ENCODE measurements around the gene MIP.
"Not testable (repeated sequence)": the region's sequence is repeated elsewhere in the genome, so short reads cannot be mapped to it uniquely, and the experiment has no call there.

The MIP gene

GRCh38 chr12:56462565-56462964 is 8.1 kb upstream of the MIP start:
- no peak for DNase-seq

GRCh38 chr12:56461235-56462159 is 7.0 kb upstream of the MIP start:
- DNase-seq = no peak

- no peak for DNase-seq
These were observed 3.4 kb upstream of the MIP start for GRCh38 chr12:56457817-56458216.

GRCh38 chr12:56451147-56451546 is 3.3 kb downstream of the MIP start:
- DNase-seq = no peak

GRCh38 chr12:56450241-56450640 is 4.2 kb downstream of the MIP start:
- no peak for DNase-seq

- DNase-seq = no peak
These were observed 4.9 kb downstream of the MIP start for GRCh38 chr12:56449622-56449984.

GRCh38 chr12:56448860-56449621 is 5.4 kb downstream of the MIP start, which contains the start of gene TIMELESS:
TIMELESS (minus strand) TSS chr12:56449426; CDS start chr12:56434170, 15,256 bp downstream.
- peak; percentile 75 for DNase-seq

- not testable (repeated sequence) for DNase-seq
These were observed 11.2 kb downstream of the MIP start for GRCh38 chr12:56443208-56443607.

- DNase-seq = no peak
These were observed 16.9 kb downstream of the MIP start for GRCh38 chr12:56437430-56438176.

- no peak for DNase-seq
These were observed 19.6 kb downstream of the MIP start for GRCh38 chr12:56434828-56435227.

GRCh38 chr12:56431850-56432249 is 22.6 kb downstream of the MIP start:
- DNase-seq = no peak

GRCh38 chr12:56431288-56431687 is 23.2 kb downstream of the MIP start:
- DNase-seq = no peak

- DNase-seq = no peak
These were observed 28.5 kb downstream of the MIP start for GRCh38 chr12:56425940-56426438.

- DNase-seq = no peak
These were observed 29.3 kb downstream of the MIP start for GRCh38 chr12:56425193-56425592.

- DNase-seq = no peak
These were observed 34.0 kb downstream of the MIP start for GRCh38 chr12:56420411-56420810.

GRCh38 chr12:56417739-56418138 is 36.7 kb downstream of the MIP start:
- no peak for DNase-seq

- DNase-seq = no peak
These were observed 40.1 kb downstream of the MIP start for GRCh38 chr12:56414401-56414800.

- DNase-seq = no peak
These were observed 41.1 kb downstream of the MIP start for GRCh38 chr12:56413392-56413791.

GRCh38 chr12:56411781-56412639 is 42.4 kb downstream of the MIP start:
- DNase-seq = no peak

- no peak for DNase-seq
These were observed 43.7 kb downstream of the MIP start for GRCh38 chr12:56410768-56411167.

- no peak for DNase-seq
These were observed 45.5 kb downstream of the MIP start for GRCh38 chr12:56408799-56409417.

- DNase-seq = not testable (repeated sequence)
These were observed 50.2 kb downstream of the MIP start for GRCh38 chr12:56404227-56404626.
